DND-41 (cell line): ENCODE results near the gene GPR160.

ENCODE experiments used
- ATAC-seq: fragments of 200-7000 bp; cut with Tn5 transposase; 3 replicates; pipeline ENCODE4 v1.9.1; 2021; ENCODE audit warnings: low read depth; ENCODE audit not compliant: insufficient read depth
- DNase-seq: peaks from one replicate; pipeline ENCODE4 v3.0.0-alpha.2; 2020
- H2AFZ ChIP-seq: 2 replicates; pipeline ENCODE4 v1.6.0; 2012; ENCODE audit warnings: low read depth, low read length
- H3K27ac ChIP-seq: 2 replicates; pipeline ENCODE4 v1.5.1; 2012; ENCODE audit warnings: low read length, inconsistent platforms
- H3K27me3 ChIP-seq: fragments of 200-600 bp; sonication (generic); 2 replicates; pipeline ENCODE4 v1.6.0; 2012; ENCODE audit warnings: low read length, mild to moderate bottlenecking, inconsistent platforms; ENCODE audit not compliant: insufficient read depth, poor library complexity
- H3K36me3 ChIP-seq: 2 replicates; pipeline ENCODE4 v1.5.1; 2012; ENCODE audit warnings: low read length, inconsistent platforms; ENCODE audit not compliant: insufficient read depth
- H3K4me1 ChIP-seq: 2 replicates; pipeline ENCODE4 v1.5.1; 2012; ENCODE audit warnings: mild to moderate bottlenecking, low read length; ENCODE audit not compliant: insufficient read depth
- H3K4me2 ChIP-seq: 2 replicates; pipeline ENCODE4 v1.6.0; 2012; ENCODE audit warnings: mild to moderate bottlenecking, moderate library complexity, low read length, inconsistent platforms; ENCODE audit not compliant: insufficient read depth
- H3K4me3 ChIP-seq, 2 experiments: fragments of 200-600 bp in 1 of 2; shearing (Covaris generic) in 1 of 2; 2 replicates each; pipeline ENCODE4 v1.5.1; 2012 to 2016; ENCODE audit warnings: inconsistent platforms in 2 of 2, low read length in 2 of 2, mild to moderate bottlenecking in 2 of 2, low read depth in 1 of 2, moderate library complexity in 1 of 2
- H3K79me2 ChIP-seq: 2 replicates; pipeline ENCODE4 v1.6.0; 2012; ENCODE audit warnings: low read length, inconsistent platforms; ENCODE audit not compliant: insufficient read depth
- H3K9ac ChIP-seq: 2 replicates; pipeline ENCODE4 v1.6.0; 2012; ENCODE audit warnings: low read depth, mild to moderate bottlenecking, inconsistent platforms, low read length, moderate library complexity
- H3K9me3 ChIP-seq: 2 replicates; pipeline ENCODE4 v1.5.1; 2012; ENCODE audit warnings: low read length, moderate library complexity, mild to moderate bottlenecking, inconsistent platforms; ENCODE audit not compliant: insufficient read depth, severe bottlenecking
- H4K20me1 ChIP-seq: 2 replicates; pipeline ENCODE4 v1.6.0; 2012; ENCODE audit warnings: low read length; ENCODE audit not compliant: insufficient read depth
- CTCF ChIP-seq: IDR thresholded peaks from 2 replicates; pipeline ENCODE4 v1.5.1; 2012; ENCODE audit warnings: borderline replicate concordance, low read length, moderate library complexity, mild to moderate bottlenecking; ENCODE audit not compliant: poor library complexity, severe bottlenecking; ENCODE audit errors: extremely low read depth
- EZH2 ChIP-seq: IDR thresholded peaks from 3 replicates; pipeline ENCODE4 v1.6.1; 2012; ENCODE audit warnings: borderline replicate concordance, low read depth, mild to moderate bottlenecking, moderate library complexity, low read length, inconsistent platforms; ENCODE audit not compliant: severe bottlenecking

GPR160 gene, protein sequence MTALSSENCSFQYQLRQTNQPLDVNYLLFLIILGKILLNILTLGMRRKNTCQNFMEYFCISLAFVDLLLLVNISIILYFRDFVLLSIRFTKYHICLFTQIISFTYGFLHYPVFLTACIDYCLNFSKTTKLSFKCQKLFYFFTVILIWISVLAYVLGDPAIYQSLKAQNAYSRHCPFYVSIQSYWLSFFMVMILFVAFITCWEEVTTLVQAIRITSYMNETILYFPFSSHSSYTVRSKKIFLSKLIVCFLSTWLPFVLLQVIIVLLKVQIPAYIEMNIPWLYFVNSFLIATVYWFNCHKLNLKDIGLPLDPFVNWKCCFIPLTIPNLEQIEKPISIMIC

GRCh38 chr3:170037463-170038433 lies at the start of gene GPR160:
Gene GPR160 (plus strand): TSS chr3:170037995. CDS start chr3:170083973, 45,978 bp downstream.
- no peaks in the 10 kb centered on the region for H3K36me3 ChIP-seq
- H3K4me2 ChIP-seq: no peak within 1 kb of the TSS
- ATAC-seq: no peak
- no peaks in the 10 kb centered on the region for H3K79me2 ChIP-seq
- no peaks in the 10 kb centered on the region for H3K9me3 ChIP-seq
- no peaks in the 10 kb centered on the region for H4K20me1 ChIP-seq
- no peak within 1 kb of the TSS for H3K4me3 ChIP-seq
- peaks cover 23% of the 10 kb centered on the region for H3K4me1 ChIP-seq
- no peak within 1 kb of the TSS for H3K27ac ChIP-seq
- no peaks in the 10 kb centered on the region for H3K27me3 ChIP-seq
- no peak within 1 kb of the TSS for H2AFZ ChIP-seq
- TF ChIP-seq CTCF: no peak
- TF ChIP-seq EZH2: no peak
- no peak for DNase-seq
- H3K9ac ChIP-seq: no peak within 1 kb of the TSS

GRCh38 chr3:169990431-169990830 lies 47.4 kb upstream of the GPR160 start:
- Histone ChIP-seq H4K20me1 (no peaks in the 10 kb centered on the region), H3K27ac (no peak overlapping the region), H3K79me2 (no peaks in the 10 kb centered on the region), H3K36me3 (peaks cover 90% of the 10 kb centered on the region), H2AFZ (no peak overlapping the region), H3K9me3 (no peaks in the 10 kb centered on the region), H3K9ac (no peak overlapping the region), H3K4me3 (no peak overlapping the region), H3K4me2 (no peak overlapping the region), H3K27me3 (no peaks in the 10 kb centered on the region), H3K4me1 (no peaks in the 10 kb centered on the region)
- ATAC-seq (no peak), DNase-seq (no peak)
- TF ChIP-seq CTCF (no peak), EZH2 (no peak)

- DNase-seq (no peak), ATAC-seq (no peak)
- no peaks in the 10 kb centered on the region for H3K4me1 ChIP-seq
- H2AFZ ChIP-seq: no peak overlapping the region
- H4K20me1 ChIP-seq: no peaks in the 10 kb centered on the region; the same call in 1 of the 2 replicates
- TF ChIP-seq CTCF: no peak
- no peak for TF ChIP-seq EZH2
- no peaks in the 10 kb centered on the region for H3K79me2 ChIP-seq
- no peak overlapping the region for H3K9ac ChIP-seq
- H3K4me3 ChIP-seq: no peak overlapping the region
- H3K27ac ChIP-seq: no peak overlapping the region
- no peak overlapping the region for H3K4me2 ChIP-seq
- no peaks in the 10 kb centered on the region for H3K27me3 ChIP-seq
- no peaks in the 10 kb centered on the region for H3K9me3 ChIP-seq
- peaks cover 85% of the 10 kb centered on the region for H3K36me3 ChIP-seq
These were observed 45.6 kb upstream of the GPR160 start for GRCh38 chr3:169992156-169992555.
